Effector memory CD4-positive, alpha-beta T cell (primary cell): ENCODE measurements around the gene PSAP.
"Not testable (repeated sequence)": the region's sequence is repeated elsewhere in the genome, so short reads cannot be mapped to it uniquely, and the experiment has no call there.

ENCODE experiments used
- DNase-seq, 3 donors: peaks; one replicate each; pipeline ENCODE4 v3.0.0-alpha.2; 2020
- H3K27ac ChIP-seq: 2 replicates; pipeline ENCODE4 v1.7.0; 2013; ENCODE audit warnings: mild to moderate bottlenecking, low read length, moderate library complexity; ENCODE audit not compliant: insufficient read depth, poor library complexity, severe bottlenecking
- H3K27me3 ChIP-seq: replicated peaks from 2 replicates; pipeline ENCODE4 v1.7.0; 2013; ENCODE audit warnings: mild to moderate bottlenecking, low read length; ENCODE audit not compliant: insufficient read depth, control insufficient read depth, poor library complexity, severe bottlenecking
- H3K36me3 ChIP-seq: 2 replicates; pipeline ENCODE4 v1.7.0; 2013; ENCODE audit warnings: mild to moderate bottlenecking, low read length, moderate library complexity; ENCODE audit not compliant: control insufficient read depth, insufficient read depth
- H3K4me1 ChIP-seq: 2 replicates; pipeline ENCODE4 v1.7.0; 2013; ENCODE audit warnings: low read length, mild to moderate bottlenecking; ENCODE audit not compliant: control insufficient read depth, insufficient read depth, poor library complexity, severe bottlenecking
- H3K4me3 ChIP-seq: 2 replicates; pipeline ENCODE4 v1.7.0; 2013; ENCODE audit warnings: low read length, low read depth, mild to moderate bottlenecking; ENCODE audit not compliant: insufficient read depth, poor library complexity, severe bottlenecking
- H3K9me3 ChIP-seq: 2 replicates; pipeline ENCODE4 v1.7.0; 2013; ENCODE audit warnings: mild to moderate bottlenecking, low read length, moderate library complexity; ENCODE audit not compliant: control insufficient read depth
- total RNA-seq, 3 donors: gene quantifications; one replicate each; lab custom pipeline; 2026; lab: John Stamatoyannopoulos, UW

PSAP gene
- total RNA-seq, result 194 to 272 (median 271) reads per million in 3 donors

- H3K36me3 ChIP-seq, result no peaks in the 10 kb centered on the region
- peak within 1 kb of the TSS; percentile 86 for H3K27ac ChIP-seq
- H3K4me3 ChIP-seq, result peak within 1 kb of the TSS; percentile 99
- no peaks in the 10 kb centered on the region for H3K9me3 ChIP-seq
- H3K4me1 ChIP-seq, result no peaks in the 10 kb centered on the region
- H3K27me3 ChIP-seq, result no peaks in the 10 kb centered on the region
- peak; percentile 94 to 98 (median 96) for DNase-seq
These were observed at the start of gene PSAP for GRCh38 chr10:71850743-71851464. PSAP (minus strand) TSS chr10:71851251; CDS start chr10:71851221, 30 bp downstream.

DNA sequence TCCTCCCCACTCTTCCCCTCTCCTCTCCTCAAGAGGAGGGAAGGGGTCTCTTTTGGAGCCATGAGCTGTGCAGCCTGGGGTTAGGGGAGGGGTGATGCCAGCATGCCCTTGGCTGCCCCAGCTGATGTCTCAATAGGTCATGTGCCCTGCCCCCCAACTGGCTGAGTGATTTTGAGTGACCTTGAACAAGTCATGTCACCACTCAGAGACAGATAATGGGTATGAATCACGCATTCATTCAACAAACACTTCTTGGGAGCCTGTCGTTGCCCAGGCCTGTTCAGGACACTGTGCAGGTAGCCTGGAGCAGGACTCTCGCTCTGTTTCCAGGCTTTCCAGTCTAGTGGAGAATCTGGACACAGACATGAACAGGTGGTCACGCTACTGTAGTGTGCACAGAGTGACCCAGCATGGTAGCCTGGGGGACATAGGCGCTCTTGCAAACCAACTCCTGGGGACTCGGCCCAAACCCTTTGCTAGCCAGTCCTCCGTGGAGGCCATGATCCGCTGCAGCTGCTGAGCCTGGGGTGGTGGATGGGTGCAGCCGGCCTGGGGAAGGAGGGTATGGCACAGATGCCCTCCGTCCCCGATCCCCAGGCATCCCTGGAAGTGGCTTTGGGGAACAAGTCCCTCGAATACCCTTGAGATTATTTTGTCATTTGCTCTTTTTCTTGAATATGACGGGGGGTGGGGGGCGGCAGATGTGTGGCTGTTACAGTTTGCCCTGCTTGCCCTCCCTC, 49.6 kb upstream of the PSAP start:
- Histone ChIP-seq H3K9me3 (no peaks in the 10 kb centered on the region), H3K27me3 (no peaks in the 10 kb centered on the region), H3K4me1 (no peaks in the 10 kb centered on the region), H3K4me3 (no peak overlapping the region), H3K27ac (no peak overlapping the region), H3K36me3 (no peaks in the 10 kb centered on the region)
- DNase-seq, result no peak

DNA sequence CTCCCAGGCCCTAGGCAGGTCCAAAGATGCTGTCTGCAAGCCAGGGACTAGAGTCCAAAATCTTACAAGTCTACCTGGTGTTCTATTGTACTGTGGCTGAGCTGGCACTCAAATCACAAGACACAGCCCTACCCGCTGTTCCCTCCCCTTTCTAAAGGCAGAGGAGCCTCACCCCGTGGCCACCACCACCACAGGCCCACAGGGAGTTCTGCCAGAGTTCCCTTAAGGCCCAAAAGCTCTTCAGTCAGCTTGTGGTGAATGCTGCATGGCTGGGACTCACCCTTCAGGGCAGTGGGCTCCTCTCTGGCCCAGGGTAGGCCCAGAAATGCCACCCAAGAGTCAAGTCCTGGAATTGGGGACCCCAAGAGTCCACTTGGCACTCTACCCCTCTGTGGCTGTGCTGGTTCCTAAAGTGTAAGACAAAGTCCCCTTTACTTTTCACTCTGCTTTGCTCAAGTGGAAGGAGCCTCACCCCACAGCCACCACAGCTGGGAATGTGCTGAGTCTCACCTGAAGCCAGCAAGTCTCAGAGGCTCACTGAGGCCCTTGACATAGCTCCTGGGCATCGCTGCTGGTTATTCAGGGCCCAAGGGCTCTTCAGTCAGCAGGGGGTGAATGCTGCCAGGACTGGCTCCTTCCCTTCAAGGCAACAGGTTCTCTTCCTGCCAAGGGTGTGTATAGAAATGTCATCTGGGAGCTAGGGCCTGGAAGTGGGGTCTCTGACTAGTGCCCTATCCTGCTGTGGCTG, 48.8 kb upstream of the PSAP start:
- no peak for DNase-seq
- Histone ChIP-seq H3K9me3 (no peaks in the 10 kb centered on the region), H3K4me1 (no peaks in the 10 kb centered on the region), H3K27me3 (no peaks in the 10 kb centered on the region), H3K27ac (no peak overlapping the region), H3K4me3 (no peak overlapping the region), H3K36me3 (no peaks in the 10 kb centered on the region)

- not testable (repeated sequence) for H3K36me3 ChIP-seq, H3K4me3 ChIP-seq, H3K27ac ChIP-seq, H3K4me1 ChIP-seq, H3K9me3 ChIP-seq, DNase-seq, H3K27me3 ChIP-seq
These were observed 47.3 kb upstream of the PSAP start for GRCh38 chr10:71898346-71898745.

GRCh38 chr10:71893920-71894319, 42.9 kb upstream of the PSAP start:
- H3K9me3 ChIP-seq, result no peaks in the 10 kb centered on the region
- H3K27ac ChIP-seq, result no peak overlapping the region
- no peaks in the 10 kb centered on the region for H3K4me1 ChIP-seq
- no peaks in the 10 kb centered on the region for H3K27me3 ChIP-seq
- no peak for DNase-seq
- no peak overlapping the region for H3K4me3 ChIP-seq
- no peaks in the 10 kb centered on the region for H3K36me3 ChIP-seq

DNA sequence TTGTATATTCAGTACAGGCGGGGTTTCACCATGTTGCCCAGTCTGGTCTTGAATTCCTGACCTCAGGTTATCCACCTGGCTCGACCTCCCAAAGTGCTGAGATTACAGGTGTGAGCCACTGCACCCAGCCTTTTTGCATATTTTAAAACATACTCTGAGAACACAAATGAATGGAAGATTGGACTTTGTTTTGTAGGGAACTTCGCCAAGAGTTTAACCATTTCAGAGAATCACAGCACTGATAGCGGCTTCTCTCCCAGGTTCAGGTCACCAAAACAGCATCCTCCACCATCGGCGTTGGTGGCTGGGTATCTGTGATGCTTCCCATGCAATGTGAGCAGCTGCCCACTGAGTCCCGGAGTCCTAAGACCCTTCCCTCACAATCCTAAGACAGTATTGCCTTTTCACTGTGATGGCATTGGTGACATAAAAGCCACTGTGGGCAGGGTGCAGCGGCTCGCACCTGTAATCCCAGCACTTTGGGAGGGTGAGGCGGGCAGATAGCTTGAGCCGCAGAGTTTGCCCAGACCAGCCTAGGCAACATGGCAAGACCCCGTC, 42.3 kb upstream of the PSAP start:
- H3K4me1 ChIP-seq, result peaks cover 4% of the 10 kb centered on the region

DNA sequence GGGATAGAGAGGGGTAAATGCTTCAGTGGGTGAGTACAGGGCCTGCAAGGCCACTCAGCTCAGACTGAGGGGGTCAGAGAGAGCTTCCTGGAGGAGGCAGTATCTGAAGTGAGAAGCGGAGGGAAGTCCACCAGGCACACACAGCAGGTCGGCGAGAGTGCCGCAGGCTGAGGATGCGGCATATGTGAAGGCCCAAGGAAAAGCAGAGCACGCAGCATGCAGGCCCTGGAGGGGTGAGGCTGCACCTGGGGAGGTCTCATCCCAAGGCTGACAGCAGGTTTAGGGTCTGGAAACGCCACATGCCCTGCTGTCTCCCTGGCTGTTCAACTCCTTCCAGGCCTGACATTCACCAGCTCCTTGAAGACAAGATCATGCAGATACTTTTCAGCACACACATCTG, 40.4 kb upstream of the PSAP start:
- H3K4me1 ChIP-seq, result peaks cover 4% of the 10 kb centered on the region
- H3K27ac ChIP-seq, result no peak overlapping the region
- DNase-seq, result no peak
- H3K27me3 ChIP-seq, result no peaks in the 10 kb centered on the region
- no peaks in the 10 kb centered on the region for H3K9me3 ChIP-seq
- no peaks in the 10 kb centered on the region for H3K36me3 ChIP-seq
- H3K4me3 ChIP-seq, result no peak overlapping the region

More for the DNA sequence above, 42.3 kb upstream of the PSAP start:
- H3K4me3 ChIP-seq, result no peak overlapping the region
- H3K27me3 ChIP-seq, result no peaks in the 10 kb centered on the region
- DNase-seq, result no peak
- H3K9me3 ChIP-seq, result no peaks in the 10 kb centered on the region
- H3K27ac ChIP-seq, result no peak overlapping the region
- no peaks in the 10 kb centered on the region for H3K36me3 ChIP-seq

- DNase-seq, result no peak
- H3K9me3 ChIP-seq, result no peaks in the 10 kb centered on the region
- no peak overlapping the region for H3K27ac ChIP-seq
- peaks cover 4% of the 10 kb centered on the region for H3K4me1 ChIP-seq
- peak overlapping the region; percentile 50 for H3K4me3 ChIP-seq
- no peaks in the 10 kb centered on the region for H3K36me3 ChIP-seq
- H3K27me3 ChIP-seq, result no peaks in the 10 kb centered on the region
These were observed 38.4 kb upstream of the PSAP start for GRCh38 chr10:71889388-71889987.

- Histone ChIP-seq H3K9me3 (no peaks in the 10 kb centered on the region), H3K4me1 (peaks cover 4% of the 10 kb centered on the region), H3K27me3 (no peaks in the 10 kb centered on the region), H3K4me3 (peak overlapping the region; percentile 50), H3K36me3 (no peaks in the 10 kb centered on the region), H3K27ac (no peak overlapping the region)
- DNase-seq, result no peak
These were observed 37.8 kb upstream of the PSAP start for GRCh38 chr10:71888623-71889387.
